GM20431 (cell line): ENCODE results near the gene SAMD4A.

Experiments
- in situ Hi-C: fragments of 300-500 bp; cut with MseI, MboI; formaldehyde crosslinking; loops from one replicate; pipeline ENCODE4 v1.15.0; 2020; ENCODE audit warnings: low sequenced_read_pairs; ENCODE audit not compliant: unreplicated experiment

The SAMD4A gene

DNA sequence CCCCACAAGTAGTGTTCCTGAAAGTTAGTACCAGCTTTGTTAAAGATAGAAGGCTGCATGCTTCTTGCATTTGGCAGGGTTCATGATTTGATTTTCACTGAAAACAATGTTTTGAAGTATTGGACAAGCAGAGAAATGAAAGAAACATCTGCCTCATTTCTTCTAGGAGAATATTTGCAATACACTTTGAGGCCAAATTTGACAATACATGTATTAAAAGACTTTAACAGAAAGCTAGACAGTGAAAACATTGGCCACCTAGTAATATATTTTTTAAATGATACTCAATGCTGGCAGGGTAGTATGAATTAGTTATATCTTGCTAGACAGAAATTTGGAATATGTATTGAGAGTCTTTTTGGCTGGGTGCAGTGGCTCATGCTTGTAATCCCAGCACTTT lies 267.2 kb downstream of the SAMD4A start:
- in situ Hi-C loops, result no loop called here

DNA sequence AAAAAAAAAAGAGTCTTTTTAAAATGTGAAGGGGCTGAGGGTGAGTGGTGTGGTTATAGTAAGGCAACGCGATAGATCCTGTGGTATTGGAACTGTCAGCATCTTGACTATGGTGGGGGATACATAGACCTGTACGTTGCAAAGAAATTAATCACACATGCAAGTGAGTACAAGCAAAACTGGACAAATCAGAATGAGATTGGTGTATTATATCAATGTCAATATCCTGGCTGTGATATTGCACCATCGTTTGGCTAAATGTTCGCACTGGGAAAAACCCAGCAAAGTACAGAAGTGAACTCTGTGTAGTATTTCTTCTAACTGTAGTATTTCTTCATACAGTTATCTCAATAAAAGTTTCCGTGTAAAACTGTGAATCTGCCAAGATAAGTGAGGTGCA lies 267.8 kb downstream of the SAMD4A start:
- in situ Hi-C loops, result no loop called here

DNA sequence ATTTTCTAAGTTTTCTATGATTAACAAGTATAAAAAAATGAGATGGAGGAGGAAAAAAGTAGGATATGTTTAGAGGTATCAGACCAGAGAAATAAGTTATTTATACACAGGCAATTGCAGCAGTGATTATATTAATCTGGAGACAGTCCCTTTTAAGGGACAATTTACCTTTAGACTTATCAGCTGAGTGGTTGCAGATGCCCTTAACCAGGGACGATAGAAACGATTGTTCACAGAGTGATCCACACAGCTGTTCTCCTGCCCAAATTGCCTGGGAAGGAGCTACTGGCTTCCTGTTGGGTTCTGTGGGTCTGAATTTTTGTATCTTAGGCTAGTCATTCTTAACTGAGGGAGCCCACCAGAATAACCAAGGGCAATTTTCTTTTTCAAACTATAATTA lies 269.3 kb downstream of the SAMD4A start:
- in situ Hi-C loops, result no loop called here

DNA sequence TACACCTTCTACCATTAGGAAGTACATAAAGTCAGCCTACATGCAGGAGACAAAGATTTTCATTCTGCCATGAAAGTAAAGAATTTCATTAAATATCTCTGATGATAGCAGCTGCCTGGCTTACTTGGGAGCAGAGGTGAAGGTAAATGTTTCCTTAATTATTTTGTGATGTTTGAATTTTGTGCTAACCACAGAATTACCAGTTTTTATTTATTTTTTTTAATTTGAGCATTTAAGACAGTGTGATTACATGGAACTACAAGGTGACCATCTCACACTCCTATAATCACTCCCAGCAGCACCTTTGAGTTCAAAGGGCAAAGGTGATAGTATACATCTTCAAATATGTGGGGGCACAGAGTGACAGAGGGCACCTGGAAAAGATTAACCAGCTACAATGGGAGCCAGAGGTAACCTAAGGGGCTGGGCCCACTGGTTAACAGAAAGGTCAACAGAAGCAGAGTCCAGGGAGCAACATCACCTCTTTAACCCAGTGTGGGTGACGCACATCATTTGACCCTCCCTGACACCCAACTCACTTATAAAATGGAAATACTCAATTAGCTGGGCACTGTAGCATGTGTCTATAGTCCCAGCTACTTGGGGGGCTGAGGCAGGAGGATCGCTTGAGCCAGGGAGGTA lies 270.7 kb downstream of the SAMD4A start:
- in situ Hi-C loops, result no loop called here

DNA sequence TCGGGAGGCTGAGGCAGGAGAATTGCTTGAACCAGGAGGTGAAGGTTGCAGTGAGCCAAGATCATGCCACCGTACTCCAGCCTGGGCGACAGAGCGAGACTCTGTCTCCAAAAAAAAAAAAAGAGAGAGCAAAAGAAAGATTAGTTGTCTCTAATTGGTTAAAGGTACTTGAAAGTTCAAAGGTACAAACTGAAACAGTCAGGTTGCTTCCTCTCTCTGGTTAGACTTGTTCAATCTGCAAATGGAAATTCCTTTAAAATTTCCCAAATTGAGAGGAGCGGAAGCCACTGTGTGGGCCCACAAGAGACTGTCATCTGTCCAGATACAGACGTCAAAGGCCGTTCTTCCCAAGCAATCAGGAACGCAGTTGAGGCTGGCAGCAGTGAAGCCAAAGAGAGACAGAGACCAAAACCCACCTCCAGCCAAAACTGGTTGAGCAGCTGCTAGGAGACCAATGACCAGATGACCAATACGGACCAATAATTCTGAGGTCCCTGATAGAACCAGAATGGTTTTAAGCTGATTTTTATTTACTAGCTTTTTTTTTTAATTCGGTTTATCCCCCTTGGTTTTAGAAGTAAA lies 272.1 kb downstream of the SAMD4A start:
- in situ Hi-C loops, result no loop called here

DNA sequence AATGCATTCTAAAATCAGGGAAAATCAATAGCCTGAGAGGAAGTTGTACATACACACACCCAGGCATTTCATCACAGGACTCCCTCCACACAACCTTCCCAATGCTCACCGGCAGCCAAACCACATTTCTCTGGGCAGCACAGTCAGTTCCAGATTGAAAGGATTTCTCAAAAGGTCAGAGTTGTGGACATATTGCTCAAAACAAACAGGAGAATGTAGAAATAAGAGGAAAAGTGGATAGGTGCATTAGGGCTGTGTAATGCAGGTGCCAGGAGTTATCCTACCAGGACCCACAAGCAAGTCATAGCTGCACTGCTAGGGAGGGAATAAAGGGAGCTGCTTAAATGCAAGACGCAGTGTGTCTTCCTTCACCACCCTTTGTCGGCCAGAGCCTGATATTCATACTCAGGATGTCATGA lies 272.8 kb downstream of the SAMD4A start:
- in situ Hi-C loops, result no loop called here

DNA sequence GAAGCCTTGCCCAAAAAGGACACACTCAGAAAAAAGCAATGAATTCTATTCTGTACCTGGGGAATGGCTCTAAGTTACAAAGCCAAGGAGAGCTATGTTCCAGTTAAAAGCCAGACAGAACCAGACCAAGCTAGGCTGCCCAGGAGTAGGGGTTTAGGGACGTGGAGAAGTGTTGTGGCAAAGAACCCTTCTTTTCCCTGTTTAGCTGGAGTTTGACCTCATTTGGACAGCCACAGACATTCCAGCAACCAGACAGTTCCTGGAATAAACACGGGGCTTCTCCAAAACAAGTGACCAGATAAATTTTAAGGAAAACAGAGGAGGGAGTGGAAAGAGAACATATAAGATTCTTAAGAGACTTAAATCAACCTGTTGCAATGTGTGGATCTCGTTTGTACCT lies 273.4 kb downstream of the SAMD4A start:
- in situ Hi-C loops, result no loop called here

DNA sequence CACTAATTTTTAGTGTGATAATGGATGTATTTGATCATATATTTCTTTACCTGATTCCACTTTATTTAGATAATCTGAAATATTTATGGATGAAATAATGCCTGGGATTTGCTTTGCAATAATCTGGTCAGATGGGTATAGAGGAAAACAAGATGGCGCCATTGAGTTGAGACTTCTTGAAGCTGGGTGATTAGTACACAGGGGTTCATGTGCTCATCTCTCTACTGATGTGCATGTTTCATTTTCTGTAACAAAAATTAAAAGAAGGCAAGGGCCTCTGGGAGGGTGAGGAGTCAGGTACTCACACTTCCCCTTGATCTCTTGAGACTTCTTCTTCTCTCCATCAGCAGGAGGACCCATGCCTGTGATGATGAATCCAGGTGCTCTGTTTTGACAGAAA lies 273.9 kb downstream of the SAMD4A start:
- in situ Hi-C loops, result no loop called here
